GM13977 (cell line): Measurements from ENCODE around the gene LYRM7.

Source experiments
- DNase-seq: peaks from one replicate; pipeline ENCODE4 v3.0.0; 2012; ENCODE audit warnings: low spot score
- in situ Hi-C: fragments of 300-500 bp; cut with MboI; formaldehyde crosslinking; loops from one replicate; pipeline ENCODE4 v1.12.0; 2022; ENCODE audit warnings: low sequenced_read_pairs, low pct_unique_long_range_greater_than_20kb, mixed read lengths, inconsistent platforms; ENCODE audit not compliant: unreplicated experiment
- TF ChIP-seq, protein P1 (sequence below): IDR thresholded peaks from 2 replicates; pipeline ENCODE4 v1.5.1; 2012; ENCODE audit warnings: mild to moderate bottlenecking, control low read depth; ENCODE audit not compliant: insufficient read depth; ENCODE audit errors: extremely low read depth, missing control alignments

The LYRM7 gene

DNA sequence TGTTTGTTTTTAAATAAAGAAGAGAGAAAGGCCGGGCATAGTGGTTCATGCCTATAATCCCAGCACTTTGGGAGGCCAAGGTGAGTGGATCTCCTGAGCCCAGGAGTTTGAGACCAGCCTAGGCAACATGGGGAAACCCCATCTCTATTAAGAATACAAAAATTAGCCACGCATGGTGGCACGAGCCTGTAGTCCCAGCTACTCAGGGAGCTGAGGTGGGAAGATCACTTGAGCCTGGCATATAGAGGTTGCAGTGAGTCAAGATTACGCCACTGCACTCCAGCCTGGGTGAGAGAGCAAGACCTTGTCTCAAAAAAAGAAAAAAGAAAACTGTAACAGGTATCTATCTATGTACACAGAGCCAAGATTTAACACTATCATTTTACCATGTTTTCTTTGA is 58.9 kb downstream of the LYRM7 start:
- TF ChIP-seq, protein P1, sequence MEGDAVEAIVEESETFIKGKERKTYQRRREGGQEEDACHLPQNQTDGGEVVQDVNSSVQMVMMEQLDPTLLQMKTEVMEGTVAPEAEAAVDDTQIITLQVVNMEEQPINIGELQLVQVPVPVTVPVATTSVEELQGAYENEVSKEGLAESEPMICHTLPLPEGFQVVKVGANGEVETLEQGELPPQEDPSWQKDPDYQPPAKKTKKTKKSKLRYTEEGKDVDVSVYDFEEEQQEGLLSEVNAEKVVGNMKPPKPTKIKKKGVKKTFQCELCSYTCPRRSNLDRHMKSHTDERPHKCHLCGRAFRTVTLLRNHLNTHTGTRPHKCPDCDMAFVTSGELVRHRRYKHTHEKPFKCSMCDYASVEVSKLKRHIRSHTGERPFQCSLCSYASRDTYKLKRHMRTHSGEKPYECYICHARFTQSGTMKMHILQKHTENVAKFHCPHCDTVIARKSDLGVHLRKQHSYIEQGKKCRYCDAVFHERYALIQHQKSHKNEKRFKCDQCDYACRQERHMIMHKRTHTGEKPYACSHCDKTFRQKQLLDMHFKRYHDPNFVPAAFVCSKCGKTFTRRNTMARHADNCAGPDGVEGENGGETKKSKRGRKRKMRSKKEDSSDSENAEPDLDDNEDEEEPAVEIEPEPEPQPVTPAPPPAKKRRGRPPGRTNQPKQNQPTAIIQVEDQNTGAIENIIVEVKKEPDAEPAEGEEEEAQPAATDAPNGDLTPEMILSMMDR = no peak
- in situ Hi-C loops = no loop called here
- DNase-seq = no peak

DNA sequence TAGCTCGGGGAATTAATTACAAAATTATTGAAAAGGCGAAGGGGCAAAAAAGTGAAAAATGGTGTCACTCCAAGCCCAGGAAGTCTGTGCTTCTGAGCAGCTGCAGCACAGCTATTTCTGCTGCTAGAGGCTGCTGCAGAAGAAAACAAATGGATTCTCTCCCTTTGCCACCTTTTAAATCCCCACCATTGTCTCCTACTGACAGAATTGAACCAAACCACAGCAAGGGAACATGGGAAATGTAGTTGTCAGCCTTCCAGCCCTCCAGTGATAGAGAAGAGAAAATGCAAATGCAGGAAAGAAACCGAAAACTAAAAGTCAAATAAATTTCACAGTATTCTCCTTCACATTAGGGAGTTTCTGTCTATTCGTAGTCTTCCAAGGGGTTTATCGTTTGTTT is 59.7 kb downstream of the LYRM7 start:
- in situ Hi-C loops = no loop called here

DNA sequence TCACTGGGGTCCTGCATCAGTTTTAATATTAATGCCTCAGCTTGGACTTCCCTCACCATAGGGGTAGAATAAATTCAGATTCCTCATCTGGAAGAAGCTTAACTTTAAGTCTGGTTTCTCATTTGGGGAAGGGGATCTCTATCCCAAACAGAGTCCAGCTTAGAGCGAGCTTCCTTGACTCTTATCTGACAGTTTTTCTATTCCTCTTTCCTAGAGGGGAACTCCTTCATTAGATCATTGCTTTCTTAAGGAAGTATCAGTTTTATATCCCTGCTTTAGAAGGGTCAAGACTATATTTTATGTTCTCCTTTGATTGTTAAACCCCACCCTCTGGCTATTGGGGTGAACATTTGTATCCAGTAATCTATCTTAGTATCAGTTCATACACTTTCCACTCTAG is 68.9 kb downstream of the LYRM7 start:
- in situ Hi-C loops = no loop called here
- no peak for DNase-seq
- TF ChIP-seq, protein P1 = no peak

More for the DNA sequence above, 59.7 kb downstream of the LYRM7 start:
- TF ChIP-seq, protein P1 = no peak
- DNase-seq = no peak

DNA sequence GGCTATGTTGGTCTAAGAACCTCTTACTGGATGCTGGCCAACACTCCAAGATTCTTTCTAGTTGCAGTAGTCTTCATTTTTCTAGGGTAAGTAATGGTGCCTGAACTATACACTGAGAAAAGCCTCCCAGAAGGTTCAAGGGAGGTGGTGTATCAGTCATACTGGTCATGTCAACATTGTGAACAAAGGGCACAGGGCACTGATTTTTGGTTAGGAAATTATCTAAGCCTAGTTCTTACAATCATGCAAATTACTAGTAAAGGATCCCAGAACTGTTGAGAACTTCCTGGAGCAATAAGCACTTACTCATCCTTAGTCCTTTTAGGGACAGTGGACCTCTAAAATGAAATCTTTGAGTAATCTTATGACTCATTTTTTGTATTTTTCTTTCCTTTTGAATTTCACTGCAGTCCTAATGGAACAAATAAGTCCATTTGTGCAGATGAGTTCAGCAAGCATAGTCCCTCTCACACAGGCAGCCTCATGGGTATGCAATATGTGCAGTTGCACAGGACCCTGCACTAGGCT is 72.0 kb downstream of the LYRM7 start:
- DNase-seq = no peak
- in situ Hi-C loops = no loop called here

DNA sequence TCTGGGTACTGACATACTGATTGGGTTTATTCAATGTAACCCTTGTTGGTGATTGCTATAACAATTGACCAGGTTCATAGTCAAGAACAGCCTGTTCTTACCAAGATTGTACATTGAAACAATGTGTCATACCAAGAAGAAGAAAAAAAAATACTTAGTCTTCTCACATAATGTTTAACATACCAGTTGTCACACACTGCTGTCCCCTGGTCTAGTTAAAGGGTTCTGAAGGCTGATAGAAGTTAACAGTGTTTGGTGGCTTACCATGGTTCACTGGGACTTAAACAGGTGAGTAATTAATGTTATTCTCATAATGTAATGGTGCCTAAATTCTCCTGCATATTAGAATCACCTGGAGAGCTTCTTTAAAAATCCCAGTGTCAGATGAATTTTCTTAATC is 74.6 kb downstream of the LYRM7 start:
- DNase-seq = no peak
- TF ChIP-seq, protein P1 = no peak
- in situ Hi-C loops = no loop called here

More for the DNA sequence above, 72.0 kb downstream of the LYRM7 start:
- TF ChIP-seq, protein P1 = no peak

DNA sequence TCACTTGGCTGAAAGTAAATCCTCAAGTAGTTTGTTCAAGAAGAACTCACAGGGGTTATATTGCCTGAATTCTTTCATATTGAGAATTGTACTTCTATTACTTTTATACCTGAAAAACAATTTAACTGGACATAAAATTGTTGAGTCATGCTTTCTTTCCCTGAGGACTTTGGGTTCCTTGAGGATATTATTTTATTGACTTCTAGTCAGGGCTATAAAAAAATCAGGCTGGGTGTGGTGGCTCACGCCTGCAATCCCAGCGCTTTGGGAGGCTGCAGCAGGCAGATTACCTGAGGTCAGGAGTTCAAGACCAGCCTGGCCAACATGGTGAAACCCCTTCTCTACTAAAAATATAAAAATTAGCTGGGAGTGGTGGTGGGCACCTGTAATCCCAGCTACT is 75.2 kb downstream of the LYRM7 start:
- TF ChIP-seq, protein P1 = no peak
- no peak for DNase-seq
- in situ Hi-C loops = no loop called here

DNA sequence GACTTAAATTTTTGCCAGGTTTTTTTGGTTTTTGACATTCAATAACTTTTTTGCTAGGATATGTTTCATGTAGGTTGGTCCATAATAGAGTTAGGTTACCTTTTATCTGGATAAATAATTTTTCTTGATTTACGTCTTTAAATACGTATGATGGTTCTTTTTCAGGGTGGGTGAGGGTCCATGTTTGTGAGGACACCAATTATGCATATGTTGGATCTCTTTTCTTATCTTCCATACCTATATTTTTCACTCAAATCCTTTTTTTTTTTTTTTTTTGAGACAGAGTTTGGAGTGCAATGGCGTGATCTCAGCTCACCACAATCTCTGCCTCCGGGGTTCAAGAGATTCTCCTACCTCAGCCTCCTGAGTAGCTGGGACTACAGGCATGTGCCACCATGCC is 75.8 kb downstream of the LYRM7 start:
- in situ Hi-C loops = no loop called here
- no peak for DNase-seq
- TF ChIP-seq, protein P1 = no peak
